Lower leg skin (tissue), 4 donors: Measurements from ENCODE around the gene KSR2. TPM values are rescaled to one million over a fixed set of nuclear protein-coding genes. Genes with fewer than 3 reads are reported as not detected.

Experiments used
- DNase-seq, 2 donors: peaks; one replicate each; pipeline ENCODE4 v3.0.0-alpha.2; 2019; ENCODE audit warnings: low spot score in 2 of 2
- H3K4me3 ChIP-seq: fragments of 200-600 bp; sonication (generic); 2 replicates; pipeline ENCODE4 v1.5.1; 2017; ENCODE audit warnings: mild to moderate bottlenecking, low read depth; ENCODE audit not compliant: poor library complexity, severe bottlenecking
- POLR2A ChIP-seq, 2 donors: fragments of 450-650 bp; IDR thresholded peaks; one replicate each; pipeline ENCODE4 v1.6.1; 2016 to 2017; ENCODE audit warnings: antibody characterized with exemption in 2 of 2, mild to moderate bottlenecking in 1 of 2, moderate library complexity in 1 of 2
- WGBS, 2 donors: methylation state at CpG; one replicate each; pipeline ENCODE4 v1.1.5; 2018; 5-methylcytosine and 5-hydroxymethylcytosine counted together
- intact Hi-C: fragments of 100-400 bp; cut with DNase I; formaldehyde crosslinking; loops from one replicate; pipeline ENCODE4 v1.15.0; 2023; ENCODE audit warnings: low total_unique reads
- total RNA-seq, 4 donors: library from RNA; depleted of rRNA; stranded (reverse); fragments of >200 nt; gene quantifications; one replicate each; pipeline ENCODE4 v1.1.0, GENCODE V29; 2016
- TF ChIP-seq, protein P1 (sequence below), 3 donors: fragments of 450-650 bp; IDR thresholded peaks; one replicate each; pipeline ENCODE4 v1.5.1; 2016; ENCODE audit warnings: antibody characterized with exemption in 3 of 3, mild to moderate bottlenecking in 3 of 3, moderate library complexity in 2 of 3

Gene KSR2
- total RNA-seq, 4 donors from 2014 or later: 0.17 to 0.84 (median 0.35) TPM

GRCh38 chr12:117403586-117404139 lies 565.1 kb downstream of the KSR2 start:
- WGBS, 2 donors: 87 to 94% methylated on average over 3 of the region's 3 CpGs
- DNase-seq: no peak
- TF ChIP-seq POLR2A (IDR thresholded peaks at IDR 0.05): no peak
- TF ChIP-seq, protein P1, sequence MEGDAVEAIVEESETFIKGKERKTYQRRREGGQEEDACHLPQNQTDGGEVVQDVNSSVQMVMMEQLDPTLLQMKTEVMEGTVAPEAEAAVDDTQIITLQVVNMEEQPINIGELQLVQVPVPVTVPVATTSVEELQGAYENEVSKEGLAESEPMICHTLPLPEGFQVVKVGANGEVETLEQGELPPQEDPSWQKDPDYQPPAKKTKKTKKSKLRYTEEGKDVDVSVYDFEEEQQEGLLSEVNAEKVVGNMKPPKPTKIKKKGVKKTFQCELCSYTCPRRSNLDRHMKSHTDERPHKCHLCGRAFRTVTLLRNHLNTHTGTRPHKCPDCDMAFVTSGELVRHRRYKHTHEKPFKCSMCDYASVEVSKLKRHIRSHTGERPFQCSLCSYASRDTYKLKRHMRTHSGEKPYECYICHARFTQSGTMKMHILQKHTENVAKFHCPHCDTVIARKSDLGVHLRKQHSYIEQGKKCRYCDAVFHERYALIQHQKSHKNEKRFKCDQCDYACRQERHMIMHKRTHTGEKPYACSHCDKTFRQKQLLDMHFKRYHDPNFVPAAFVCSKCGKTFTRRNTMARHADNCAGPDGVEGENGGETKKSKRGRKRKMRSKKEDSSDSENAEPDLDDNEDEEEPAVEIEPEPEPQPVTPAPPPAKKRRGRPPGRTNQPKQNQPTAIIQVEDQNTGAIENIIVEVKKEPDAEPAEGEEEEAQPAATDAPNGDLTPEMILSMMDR (IDR thresholded peaks at IDR 0.05): no peak
- no peak overlapping the region for H3K4me3 ChIP-seq
- intact Hi-C loops: no loop called here

Other genes with a start within 250 kb of the KSR2 start
- gene RFC5, start 47.7 kb upstream of the KSR2 start, total RNA-seq: 10 to 100 TPM in 3 of 4 donors, 1 to 10 TPM in 1; 6.2 to 14.3 (median 11.3) TPM
- gene WSB2, start 92.2 kb upstream of the KSR2 start, total RNA-seq: 10 to 100 TPM; 45.2 to 65.6 (median 53.0) TPM
- gene VSIG10, start 135.0 kb upstream of the KSR2 start, total RNA-seq: 10 to 100 TPM; 17.1 to 40.1 (median 29.4) TPM
- gene PEBP1, start 167.1 kb upstream of the KSR2 start, total RNA-seq: 100 to 1,000 TPM; 192 to 447 (median 328) TPM